Neutrophil (primary cell): ENCODE data around the gene PFN1.

Experiments used
- H3K27ac ChIP-seq: fragments of 200-600 bp; sonication (generic); 2 replicates; pipeline ENCODE4 v1.5.1; 2016; ENCODE audit warnings: mild to moderate bottlenecking, moderate library complexity
- H3K27me3 ChIP-seq: fragments of 200-600 bp; sonication (generic); 2 replicates; pipeline ENCODE4 v1.6.0; 2016; ENCODE audit warnings: mild to moderate bottlenecking
- H3K36me3 ChIP-seq: fragments of 200-600 bp; sonication (generic); 2 replicates; pipeline ENCODE4 v1.5.1; 2017
- H3K4me1 ChIP-seq, 2 experiments: fragments of 200-600 bp in 1 of 2; sonication (generic) in 1 of 2; 1 replicate in 1 of 2; 2 replicates in 1 of 2; pipeline versions ENCODE4 v1.5.1 to v1.6.1; 2013 to 2016; ENCODE audit warnings: low read depth in 1 of 2, low read length in 1 of 2, mild to moderate bottlenecking in 1 of 2, moderate library complexity in 1 of 2; ENCODE audit not compliant: control insufficient read depth in 1 of 2, insufficient read depth in 1 of 2
- H3K4me3 ChIP-seq, 2 experiments: fragments of 200-600 bp in 1 of 2; sonication (generic) in 1 of 2; 1 replicate in 1 of 2; 2 replicates in 1 of 2; pipeline ENCODE4 v1.5.1; 2013 to 2016; ENCODE audit warnings: low read depth in 1 of 2, low read length in 1 of 2, mild to moderate bottlenecking in 1 of 2, moderate library complexity in 1 of 2
- H3K9me3 ChIP-seq: fragments of 200-600 bp; sonication (generic); 2 replicates; pipeline ENCODE4 v1.5.1; 2016
- CTCF ChIP-seq: fragments of 200-600 bp; sonication (generic); IDR thresholded peaks from 2 replicates; pipeline ENCODE4 v1.5.1; 2016; ENCODE audit warnings: antibody characterized with exemption

The PFN1 gene

GRCh38 chr17:4942760-4943508, 5.4 kb downstream of the PFN1 start:
- H3K27me3 ChIP-seq, result no peaks in the 10 kb centered on the region
- peaks cover 82 to 93% of the 10 kb centered on the region in 2 experiments for H3K4me1 ChIP-seq
- H3K36me3 ChIP-seq, result peaks cover 46% of the 10 kb centered on the region
- H3K9me3 ChIP-seq, result no peaks in the 10 kb centered on the region
- peak overlapping the region; percentile 99 for H3K4me3 ChIP-seq
- no peak for TF ChIP-seq CTCF
- peak overlapping the region; percentile 96 for H3K27ac ChIP-seq

GRCh38 chr17:4941319-4941610, 7.1 kb downstream of the PFN1 start:
- Histone ChIP-seq H3K4me3 (peak overlapping the region; percentile 83 to 99), H3K27ac (peak overlapping the region; percentile 96), H3K36me3 (peaks cover 54% of the 10 kb centered on the region), H3K9me3 (no peaks in the 10 kb centered on the region), H3K4me1 (peaks cover 73 to 80% of the 10 kb centered on the region in 2 experiments), H3K27me3 (no peaks in the 10 kb centered on the region)
- TF ChIP-seq CTCF, result no peak

GRCh38 chr17:4940555-4941318, 7.6 kb downstream of the PFN1 start:
- H3K27ac ChIP-seq, result peak overlapping the region; percentile 96
- no peaks in the 10 kb centered on the region for H3K9me3 ChIP-seq
- H3K4me1 ChIP-seq, result peaks cover 68 to 75% of the 10 kb centered on the region in 2 experiments
- H3K27me3 ChIP-seq, result no peaks in the 10 kb centered on the region
- H3K36me3 ChIP-seq, result peaks cover 52% of the 10 kb centered on the region
- peak overlapping the region; percentile 83 to 99 for H3K4me3 ChIP-seq
- TF ChIP-seq CTCF, result no peak

- peak within 1 kb of the TSS; percentile 83 to 99 for H3K4me3 ChIP-seq
- peak within 1 kb of the TSS; percentile 96 for H3K27ac ChIP-seq
- H3K4me1 ChIP-seq, result peaks cover 60 to 68% of the 10 kb centered on the region in 2 experiments
- peak; percentile 47 for TF ChIP-seq CTCF
- H3K36me3 ChIP-seq, result peaks cover 49% of the 10 kb centered on the region
- H3K9me3 ChIP-seq, result no peaks in the 10 kb centered on the region
- H3K27me3 ChIP-seq, result no peaks in the 10 kb centered on the region
Measured at GRCh38 chr17:4939796-4940554, 8.4 kb downstream of the PFN1 start, which contains the start of the genes RNF167 and SLC25A11. Gene RNF167, plus strand, starts transcription at chr17:4940268. Its CDS starts 642 bp downstream, at chr17:4940910. Gene SLC25A11, minus strand, starts transcription at chr17:4940046. Its CDS starts 136 bp downstream, at chr17:4939910.

GRCh38 chr17:4939546-4939795, 8.9 kb downstream of the PFN1 start:
- peaks cover 1% of the 10 kb centered on the region for H3K27me3 ChIP-seq
- H3K36me3 ChIP-seq, result peaks cover 47% of the 10 kb centered on the region
- H3K4me1 ChIP-seq, result peaks cover 58 to 66% of the 10 kb centered on the region in 2 experiments
- peak overlapping the region; percentile 96 for H3K27ac ChIP-seq
- H3K4me3 ChIP-seq, result peak overlapping the region; percentile 83 to 99
- no peaks in the 10 kb centered on the region for H3K9me3 ChIP-seq
- no peak for TF ChIP-seq CTCF
